HTERT RPE-1 (cell line): ENCODE measurements around the gene ACACB.

ENCODE experiments used
- in situ Hi-C: fragments of 300-500 bp; cut with MboI; formaldehyde crosslinking; loops from 4 replicates; pipeline ENCODE4 v1.14.3; 2020; ENCODE audit warnings: low sequenced_read_pairs

Gene ACACB

DNA sequence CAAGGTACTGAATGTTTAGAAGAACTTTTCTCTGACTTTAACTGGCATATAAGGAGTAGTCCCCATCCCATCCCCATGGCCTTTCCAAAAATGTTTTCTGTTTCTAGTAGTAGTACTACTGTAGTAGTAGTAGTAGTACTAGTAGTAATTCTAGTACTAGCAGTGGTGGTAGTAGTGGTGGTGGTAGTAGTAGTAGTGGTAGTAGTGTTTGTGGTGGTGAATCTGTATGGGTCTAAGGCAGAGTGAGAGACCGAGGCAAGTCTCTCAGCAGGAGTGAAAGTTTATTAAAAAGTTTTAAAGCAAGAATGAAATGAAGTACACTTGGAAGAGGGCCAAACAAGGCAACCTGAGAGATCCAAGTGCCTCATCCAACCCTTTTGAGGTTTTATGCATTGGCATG lies 134.1 kb downstream of the ACACB start:
- in situ Hi-C loops, result no loop called here

- in situ Hi-C loops, result no loop called here
Observed at GRCh38 chr12:109252799-109253198, 136.4 kb downstream of the ACACB start.

- in situ Hi-C loops, result no loop called here
Observed at GRCh38 chr12:109253913-109254544, 137.6 kb downstream of the ACACB start.

GRCh38 chr12:109255377-109255776 lies 139.0 kb downstream of the ACACB start:
- in situ Hi-C loops, result no loop called here

DNA sequence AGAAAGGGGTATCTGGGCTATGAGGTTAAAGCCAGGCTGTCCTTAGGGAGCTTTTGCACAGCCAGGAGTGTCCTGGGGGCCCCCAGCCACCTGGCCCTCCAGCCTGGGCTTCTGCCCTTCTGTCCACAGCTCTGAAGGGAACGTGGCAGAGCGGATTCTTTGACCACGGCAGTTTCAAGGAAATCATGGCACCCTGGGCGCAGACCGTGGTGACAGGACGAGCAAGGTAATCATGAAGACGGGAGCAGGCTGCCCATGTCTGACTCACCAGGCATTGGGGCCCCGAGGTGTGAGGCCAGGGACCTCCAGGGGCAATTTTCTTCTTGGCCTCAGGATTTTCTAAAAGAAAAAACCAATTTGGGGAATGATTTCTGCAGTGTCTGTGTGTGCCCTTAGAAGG lies 139.6 kb downstream of the ACACB start:
- in situ Hi-C loops, result no loop called here

- in situ Hi-C loops, result no loop called here
Observed at GRCh38 chr12:109258201-109258600, 141.8 kb downstream of the ACACB start.

DNA sequence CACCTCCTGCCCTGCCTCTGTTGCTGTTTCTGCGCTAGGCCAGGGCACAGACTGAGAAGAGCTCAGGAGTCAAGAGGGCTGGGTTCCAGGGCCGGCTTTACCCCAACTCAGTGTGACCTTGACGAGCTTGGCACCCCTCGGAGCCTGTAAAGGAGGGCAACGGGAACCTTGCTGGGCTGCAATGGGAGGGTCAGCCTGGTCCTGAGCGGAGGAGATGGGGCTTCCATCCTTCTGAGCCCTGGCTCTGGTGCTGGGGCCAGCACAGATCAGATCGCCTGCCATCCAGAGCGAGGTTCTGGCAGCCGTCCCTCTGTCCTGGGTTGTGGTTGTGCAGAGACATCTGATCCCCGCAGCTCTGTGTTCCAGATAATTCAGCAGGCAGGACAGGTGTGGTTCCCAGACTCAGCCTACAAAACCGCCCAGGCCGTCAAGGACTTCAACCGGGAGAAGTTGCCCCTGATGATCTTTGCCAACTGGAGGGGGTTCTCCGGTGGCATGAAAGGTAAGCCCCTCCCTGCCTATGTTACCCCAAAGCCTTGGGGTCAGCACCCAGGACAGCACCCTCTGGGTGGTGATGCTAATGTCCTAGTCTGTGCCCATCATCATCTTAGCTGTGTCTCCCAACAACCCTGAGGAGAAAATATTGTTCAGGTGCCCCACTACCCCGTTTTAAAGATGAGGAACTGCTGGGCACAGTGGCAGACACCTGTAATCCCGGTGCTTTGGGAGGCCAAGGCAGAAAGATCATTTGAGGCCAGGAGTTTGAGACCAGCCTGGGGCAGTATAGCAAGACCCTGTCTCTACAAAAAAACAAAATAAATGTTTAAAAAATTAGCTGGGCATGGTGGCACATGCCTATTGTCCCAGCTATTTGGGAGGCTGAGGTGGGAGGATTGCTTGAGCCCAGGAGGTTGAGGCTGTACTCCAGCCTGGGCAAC lies 142.5 kb downstream of the ACACB start:
- in situ Hi-C loops, result no loop called here

DNA sequence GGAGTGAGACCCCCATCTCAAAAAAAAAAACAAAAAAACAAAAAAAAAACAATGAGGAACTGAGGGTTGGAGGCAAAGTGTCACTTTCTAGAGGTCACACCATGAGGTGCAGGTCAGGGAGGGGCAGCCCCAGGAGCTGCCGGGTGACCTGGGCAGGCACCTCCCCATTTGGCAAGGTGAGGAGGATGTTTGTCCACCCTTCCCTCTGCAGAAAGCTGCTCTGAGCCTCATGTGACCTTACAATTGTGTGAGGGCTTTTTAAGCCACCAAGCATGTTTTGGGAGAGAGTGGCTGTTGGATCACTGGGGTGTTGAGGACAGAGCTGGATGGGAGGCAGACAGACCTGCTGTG lies 143.1 kb downstream of the ACACB start:
- in situ Hi-C loops, result no loop called here

GRCh38 chr12:109261087-109261486 lies 144.7 kb downstream of the ACACB start:
- in situ Hi-C loops, result no loop called here

- in situ Hi-C loops, result no loop called here
Observed at GRCh38 chr12:109261939-109262338, 145.6 kb downstream of the ACACB start.

DNA sequence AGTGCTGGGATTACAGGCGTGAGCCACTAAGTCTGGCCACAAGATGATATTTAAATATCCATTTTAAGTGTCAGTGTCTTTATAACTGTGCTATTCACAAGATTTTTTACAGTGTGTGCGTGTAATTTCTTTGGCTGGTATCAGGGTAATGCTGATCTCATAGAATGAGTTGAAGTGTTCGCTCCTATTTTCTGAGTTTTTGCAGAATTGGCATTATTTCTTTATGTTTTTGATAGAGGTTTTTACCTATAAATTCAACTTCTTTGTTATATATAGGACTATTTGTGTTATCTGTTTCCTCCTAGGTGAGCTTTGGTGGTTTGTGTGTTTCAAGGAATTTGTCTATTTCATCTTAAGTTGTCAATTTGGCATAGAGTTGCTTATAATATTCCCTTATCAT lies 147.1 kb downstream of the ACACB start:
- in situ Hi-C loops, result no loop called here

DNA sequence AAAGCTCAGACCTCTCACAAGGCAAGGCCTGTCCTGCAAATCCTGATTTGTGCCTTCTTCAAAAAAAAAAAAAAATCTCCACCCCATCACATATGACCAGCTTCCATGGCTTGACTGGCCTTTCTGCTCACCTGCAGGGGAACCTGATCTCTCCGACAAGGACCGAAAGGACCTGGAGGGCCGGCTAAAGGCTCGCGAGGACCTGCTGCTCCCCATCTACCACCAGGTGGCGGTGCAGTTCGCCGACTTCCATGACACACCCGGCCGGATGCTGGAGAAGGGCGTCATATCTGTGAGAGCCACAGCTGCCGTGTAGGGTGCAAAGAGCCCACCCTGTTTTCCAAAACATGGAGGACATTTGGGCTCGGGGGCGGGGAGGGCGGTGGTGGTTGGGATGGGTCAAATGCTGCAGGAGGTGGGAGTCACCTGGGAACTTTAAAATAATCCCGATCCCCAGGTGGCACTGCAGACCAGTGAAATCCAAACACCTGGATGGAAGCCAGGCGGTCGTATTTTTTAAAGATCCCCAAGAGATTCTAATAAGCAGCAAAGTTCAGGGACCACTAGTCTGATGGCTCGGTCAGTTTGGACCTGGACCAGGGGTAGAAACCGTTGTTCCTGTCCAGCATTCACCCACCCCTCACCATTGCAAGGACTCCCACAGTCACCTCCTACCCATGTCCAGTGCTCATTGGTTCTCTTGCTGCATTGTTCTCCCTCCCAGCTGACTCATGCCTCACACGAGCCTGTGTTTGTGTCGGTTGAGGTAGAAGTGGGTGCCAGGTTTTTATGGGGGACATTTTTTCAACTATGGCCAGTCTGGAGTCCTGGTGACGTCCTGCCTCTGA lies 147.9 kb downstream of the ACACB start:
- in situ Hi-C loops, result no loop called here

- in situ Hi-C loops, result no loop called here
Observed at GRCh38 chr12:109264943-109265650, 148.7 kb downstream of the ACACB start.

DNA sequence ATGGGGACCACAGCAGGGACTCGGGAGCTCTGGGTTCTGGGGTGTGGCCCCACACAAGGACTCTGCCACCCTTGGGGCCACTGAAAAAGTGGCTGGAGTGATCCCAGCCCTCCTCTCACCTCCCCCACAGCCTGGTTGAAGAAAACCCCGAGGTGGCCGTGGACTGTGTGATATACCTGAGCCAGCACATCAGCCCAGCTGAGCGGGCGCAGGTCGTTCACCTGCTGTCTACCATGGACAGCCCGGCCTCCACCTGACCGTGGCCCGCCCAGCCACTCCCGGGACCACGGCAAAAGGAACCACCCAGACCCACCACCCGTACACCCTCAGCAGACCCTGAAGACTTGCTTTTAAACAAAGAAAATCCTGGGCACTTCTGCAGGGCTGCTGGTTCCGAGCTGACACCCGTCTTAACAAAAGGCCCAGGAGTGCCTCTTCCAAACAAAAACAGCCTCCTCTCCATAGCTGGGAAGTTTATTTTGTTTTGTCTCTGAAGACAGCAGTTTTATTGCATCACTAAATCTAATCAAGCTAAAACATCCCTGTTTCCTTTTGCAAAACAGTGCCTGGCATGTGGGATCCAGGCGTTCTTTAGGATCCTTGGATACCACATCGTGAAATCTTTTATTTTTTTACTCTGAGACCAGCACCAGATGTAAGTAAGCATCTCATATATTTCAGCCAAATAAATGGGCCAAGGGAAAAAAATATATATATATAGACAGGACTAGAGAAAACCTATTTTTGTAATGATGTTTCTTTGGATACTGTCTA lies 149.9 kb downstream of the ACACB start:
- in situ Hi-C loops, result no loop called here

GRCh38 chr12:109267361-109267760 lies 151.0 kb downstream of the ACACB start:
- in situ Hi-C loops, result no loop called here

DNA sequence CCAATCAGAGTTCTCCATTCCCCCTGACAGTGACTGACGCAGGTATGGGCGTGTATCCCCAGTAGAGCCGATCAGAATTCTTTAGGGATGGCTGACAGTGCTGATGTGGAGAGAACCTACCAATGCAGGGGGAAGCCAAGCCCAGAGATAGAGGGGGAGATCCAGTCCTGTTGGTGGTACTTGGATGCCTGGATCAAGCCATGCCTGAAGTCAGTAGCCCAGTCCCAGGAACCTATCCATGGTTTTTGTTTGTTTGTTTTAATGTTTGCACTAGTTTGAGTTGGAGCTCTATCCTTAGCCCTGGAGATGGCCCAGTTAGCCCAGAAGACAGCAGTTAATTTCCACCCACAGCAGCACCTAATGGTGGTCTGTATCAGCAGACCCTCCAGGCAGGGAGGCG lies 152.5 kb downstream of the ACACB start:
- in situ Hi-C loops, result no loop called here

GRCh38 chr12:109269428-109269827 lies 153.0 kb downstream of the ACACB start:
- in situ Hi-C loops, result no loop called here

- in situ Hi-C loops, result no loop called here
Observed at GRCh38 chr12:109270494-109270893, 154.1 kb downstream of the ACACB start.

DNA sequence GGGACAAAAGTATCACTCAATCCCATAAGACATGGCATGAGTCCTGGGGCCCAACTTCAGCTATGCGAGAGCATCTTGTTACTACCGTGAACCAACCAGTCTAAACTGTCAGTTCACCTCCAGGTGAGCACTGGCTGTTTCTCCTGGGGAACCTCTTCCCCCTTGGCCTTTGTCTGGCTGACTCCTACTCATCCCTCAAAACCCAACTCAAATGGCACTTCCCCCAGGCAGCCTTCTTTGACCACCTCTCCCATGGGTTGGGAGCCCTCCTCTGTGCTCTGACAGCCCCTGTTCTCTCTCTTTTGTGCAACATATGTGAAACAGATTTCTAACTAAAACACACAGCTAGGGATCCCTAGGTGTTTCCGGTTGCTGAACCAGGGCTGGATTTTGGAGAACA lies 155.0 kb downstream of the ACACB start:
- in situ Hi-C loops, result no loop called here

DNA sequence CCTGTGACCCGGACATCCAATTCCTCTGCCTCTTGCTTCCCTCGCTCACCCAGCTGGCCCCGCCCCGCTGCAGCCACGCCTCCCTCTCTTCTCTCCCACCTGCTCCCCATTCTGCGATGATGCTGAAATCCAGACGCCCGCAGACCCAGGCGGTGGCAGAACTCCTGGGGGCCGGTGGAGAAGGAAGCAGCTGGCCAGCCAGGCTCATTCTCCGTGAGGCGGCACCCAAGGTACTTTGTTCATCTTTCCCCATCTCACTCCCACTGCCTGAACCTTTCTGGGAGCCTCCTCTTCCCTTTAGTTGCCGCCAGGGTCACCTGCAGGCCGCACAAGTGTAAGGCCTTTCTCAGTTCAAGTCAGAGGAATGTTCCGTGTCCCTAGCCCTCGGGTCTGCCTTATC lies 157.0 kb downstream of the ACACB start:
- in situ Hi-C loops, result no loop called here
